Activated T-helper 17 cell treated with anti-CD3 and anti-CD28 coated beads, Interleukin-2, amount 50 U/mL, for 72 hours (primary cell): Measurements from ENCODE around the gene UBASH3A. TPM values are rescaled to one million over a fixed set of nuclear protein-coding genes. Genes with fewer than 3 reads are reported as not detected.

Experiments
- ATAC-seq: fragments of 150-1000 bp; cut with Tn5 transposase; replicated peaks from 2 replicates; pipeline ENCODE4 v1.10.0; 2021; ENCODE audit warnings: mild to moderate bottlenecking, moderate library complexity
- H3K27ac Mint-ChIP-seq: one replicate; pipeline ENCODE4 v1.8.0; 2022; ENCODE audit warnings: mixed read lengths
- H3K27me3 Mint-ChIP-seq: one replicate; pipeline ENCODE4 v1.8.0; 2022; ENCODE audit warnings: mixed read lengths
- H3K36me3 Mint-ChIP-seq: one replicate; pipeline ENCODE4 v1.8.0; 2022; ENCODE audit warnings: low read depth, mild to moderate bottlenecking, mixed read lengths
- H3K4me1 Mint-ChIP-seq: one replicate; pipeline ENCODE4 v1.8.0; 2022; ENCODE audit warnings: mixed read lengths
- H3K4me3 Mint-ChIP-seq: one replicate; pipeline ENCODE4 v1.8.0; 2022; ENCODE audit warnings: mild to moderate bottlenecking, mixed read lengths
- H3K9me3 Mint-ChIP-seq: one replicate; pipeline ENCODE4 v1.8.0; 2022; ENCODE audit warnings: mixed read lengths
- total RNA-seq, 2 donors: library from RNA; stranded (reverse); gene quantifications; one replicate each; pipeline ENCODE4 v1.2.3, GENCODE V29; 2022

Gene UBASH3A
- total RNA-seq, 2 donors from 2014 or later: 28.3 to 42.1 TPM

- no peak for ATAC-seq
- no peak overlapping the region for H3K4me3 Mint-ChIP-seq
- H3K27ac Mint-ChIP-seq: no peak overlapping the region
- H3K36me3 Mint-ChIP-seq: peaks cover 69% of the 10 kb centered on the region
- H3K9me3 Mint-ChIP-seq: no peaks in the 10 kb centered on the region
- no peaks in the 10 kb centered on the region for H3K27me3 Mint-ChIP-seq
- peaks cover 32% of the 10 kb centered on the region for H3K4me1 Mint-ChIP-seq
Measured at GRCh38 chr21:42431196-42431595, 27.5 kb downstream of the UBASH3A start.

GRCh38 chr21:42432695-42433094, 29.0 kb downstream of the UBASH3A start:
- H3K9me3 Mint-ChIP-seq: no peaks in the 10 kb centered on the region
- peaks cover 84% of the 10 kb centered on the region for H3K36me3 Mint-ChIP-seq
- H3K4me3 Mint-ChIP-seq: no peak overlapping the region
- H3K27me3 Mint-ChIP-seq: no peaks in the 10 kb centered on the region
- peaks cover 27% of the 10 kb centered on the region for H3K4me1 Mint-ChIP-seq
- no peak for ATAC-seq
- peak overlapping the region; percentile 2 for H3K27ac Mint-ChIP-seq

GRCh38 chr21:42433946-42434551, 30.3 kb downstream of the UBASH3A start:
- no peaks in the 10 kb centered on the region for H3K27me3 Mint-ChIP-seq
- peak overlapping the region; percentile 15 for H3K27ac Mint-ChIP-seq
- peak; percentile 93 for ATAC-seq
- H3K4me3 Mint-ChIP-seq: no peak overlapping the region
- peaks cover 29% of the 10 kb centered on the region for H3K4me1 Mint-ChIP-seq
- H3K36me3 Mint-ChIP-seq: peaks cover 91% of the 10 kb centered on the region
- H3K9me3 Mint-ChIP-seq: no peaks in the 10 kb centered on the region

GRCh38 chr21:42434884-42435283, 31.2 kb downstream of the UBASH3A start:
- Mint-ChIP-seq H3K27me3 (no peaks in the 10 kb centered on the region), H3K4me3 (no peak overlapping the region), H3K9me3 (peaks cover 3% of the 10 kb centered on the region), H3K4me1 (peaks cover 37% of the 10 kb centered on the region), H3K36me3 (peaks cover 91% of the 10 kb centered on the region), H3K27ac (peak overlapping the region; percentile 44)
- ATAC-seq: no peak

- no peak for ATAC-seq
- Mint-ChIP-seq H3K4me1 (peaks cover 42% of the 10 kb centered on the region), H3K27me3 (no peaks in the 10 kb centered on the region), H3K27ac (peak overlapping the region; percentile 44), H3K4me3 (no peak overlapping the region), H3K9me3 (peaks cover 3% of the 10 kb centered on the region), H3K36me3 (peaks cover 94% of the 10 kb centered on the region)
Measured at GRCh38 chr21:42435401-42435800, 31.7 kb downstream of the UBASH3A start.

- Mint-ChIP-seq H3K36me3 (peaks cover 98% of the 10 kb centered on the region), H3K9me3 (peaks cover 3% of the 10 kb centered on the region), H3K27ac (peak overlapping the region; percentile 44), H3K4me3 (no peak overlapping the region), H3K4me1 (peaks cover 46% of the 10 kb centered on the region), H3K27me3 (no peaks in the 10 kb centered on the region)
- ATAC-seq: no peak
Measured at GRCh38 chr21:42435833-42436232, 32.1 kb downstream of the UBASH3A start.

- Mint-ChIP-seq H3K36me3 (peaks cover 100% of the 10 kb centered on the region), H3K4me1 (peaks cover 51% of the 10 kb centered on the region), H3K4me3 (no peak overlapping the region), H3K27me3 (no peaks in the 10 kb centered on the region), H3K9me3 (peaks cover 3% of the 10 kb centered on the region), H3K27ac (no peak overlapping the region)
- ATAC-seq: no peak
Measured at GRCh38 chr21:42436914-42437313, 33.2 kb downstream of the UBASH3A start.

GRCh38 chr21:42437786-42438185, 34.1 kb downstream of the UBASH3A start:
- no peaks in the 10 kb centered on the region for H3K27me3 Mint-ChIP-seq
- H3K9me3 Mint-ChIP-seq: peaks cover 3% of the 10 kb centered on the region
- H3K36me3 Mint-ChIP-seq: peaks cover 100% of the 10 kb centered on the region
- H3K27ac Mint-ChIP-seq: peak overlapping the region; percentile 95
- no peak overlapping the region for H3K4me3 Mint-ChIP-seq
- peaks cover 47% of the 10 kb centered on the region for H3K4me1 Mint-ChIP-seq
- ATAC-seq: no peak

- peaks cover 3% of the 10 kb centered on the region for H3K9me3 Mint-ChIP-seq
- H3K36me3 Mint-ChIP-seq: peaks cover 100% of the 10 kb centered on the region
- peak overlapping the region; percentile 54 for H3K4me3 Mint-ChIP-seq
- H3K27ac Mint-ChIP-seq: peak overlapping the region; percentile 95
- no peaks in the 10 kb centered on the region for H3K27me3 Mint-ChIP-seq
- ATAC-seq: no peak
- peaks cover 46% of the 10 kb centered on the region for H3K4me1 Mint-ChIP-seq
Measured at GRCh38 chr21:42438316-42439205, 34.9 kb downstream of the UBASH3A start.

GRCh38 chr21:42439284-42440186, 35.8 kb downstream of the UBASH3A start:
- ATAC-seq: peak; percentile 80
- Mint-ChIP-seq H3K27me3 (no peaks in the 10 kb centered on the region), H3K36me3 (peaks cover 97% of the 10 kb centered on the region), H3K9me3 (peaks cover 3% of the 10 kb centered on the region), H3K4me3 (peak overlapping the region; percentile 54), H3K4me1 (peaks cover 40% of the 10 kb centered on the region), H3K27ac (peak overlapping the region; percentile 95)

GRCh38 chr21:42440187-42440792, 36.6 kb downstream of the UBASH3A start:
- peaks cover 32% of the 10 kb centered on the region for H3K4me1 Mint-ChIP-seq
- peak overlapping the region; percentile 95 for H3K27ac Mint-ChIP-seq
- ATAC-seq: peak; percentile 88
- H3K36me3 Mint-ChIP-seq: peaks cover 97% of the 10 kb centered on the region
- no peaks in the 10 kb centered on the region for H3K27me3 Mint-ChIP-seq
- peaks cover 3% of the 10 kb centered on the region for H3K9me3 Mint-ChIP-seq
- H3K4me3 Mint-ChIP-seq: peak overlapping the region; percentile 54

- peaks cover 3% of the 10 kb centered on the region for H3K9me3 Mint-ChIP-seq
- H3K36me3 Mint-ChIP-seq: peaks cover 97% of the 10 kb centered on the region
- H3K4me3 Mint-ChIP-seq: no peak overlapping the region
- no peaks in the 10 kb centered on the region for H3K27me3 Mint-ChIP-seq
- H3K27ac Mint-ChIP-seq: peak overlapping the region; percentile 95
- H3K4me1 Mint-ChIP-seq: peaks cover 35% of the 10 kb centered on the region
- ATAC-seq: no peak
Measured at GRCh38 chr21:42441963-42442362, 38.3 kb downstream of the UBASH3A start.

- Mint-ChIP-seq H3K4me3 (no peak overlapping the region), H3K36me3 (peaks cover 97% of the 10 kb centered on the region), H3K27ac (peak overlapping the region; percentile 77), H3K9me3 (peaks cover 3% of the 10 kb centered on the region), H3K27me3 (no peaks in the 10 kb centered on the region), H3K4me1 (peaks cover 39% of the 10 kb centered on the region)
- no peak for ATAC-seq
Measured at GRCh38 chr21:42443181-42443785, 39.6 kb downstream of the UBASH3A start.
